Astrocyte (in vitro differentiated cells and primary cell): ENCODE results near the gene LMX1B.

ENCODE experiments used
- CTCF ChIP-seq: IDR thresholded peaks from 2 replicates; pipeline ENCODE4 v1.5.1; 2011; ENCODE audit warnings: low read depth, mild to moderate bottlenecking, inconsistent platforms, low read length, moderate library complexity; ENCODE audit not compliant: insufficient read depth
- EZH2 ChIP-seq: IDR thresholded peaks from 2 replicates; pipeline ENCODE4 v1.6.1; 2012; ENCODE audit warnings: mild to moderate bottlenecking, low read length, inconsistent platforms; ENCODE audit not compliant: insufficient read depth

GRCh38 chr9:126624479-126624826 lies 10.7 kb downstream of the LMX1B start:
- TF ChIP-seq CTCF (no peak), EZH2 (no peak)
